Osteocyte (in vitro differentiated cells): ENCODE data around the gene MED13L. TPM values are rescaled to one million over a fixed set of nuclear protein-coding genes. Genes with fewer than 3 reads are reported as not detected.

Experiments used
- DNase-seq: peaks from one replicate; pipeline ENCODE4 v3.0.0; 2021; ENCODE audit warnings: mixed read lengths; ENCODE audit not compliant: unreplicated experiment; ENCODE audit errors: extremely low spot score
- H3K27ac Mint-ChIP-seq: one replicate; pipeline ENCODE4 v1.8.0; 2021; ENCODE audit warnings: mild to moderate bottlenecking, mixed read lengths; ENCODE audit not compliant: unreplicated experiment
- H3K27me3 Mint-ChIP-seq: one replicate; pipeline ENCODE4 v1.8.0; 2021; ENCODE audit warnings: mixed read lengths; ENCODE audit not compliant: unreplicated experiment
- H3K36me3 Mint-ChIP-seq: one replicate; pipeline ENCODE4 v1.8.0; 2021; ENCODE audit warnings: mixed read lengths; ENCODE audit not compliant: unreplicated experiment
- H3K4me1 Mint-ChIP-seq: one replicate; pipeline ENCODE4 v1.8.0; 2021; ENCODE audit warnings: mixed read lengths; ENCODE audit not compliant: unreplicated experiment
- H3K4me3 Mint-ChIP-seq: one replicate; pipeline ENCODE4 v1.8.0; 2021; ENCODE audit warnings: mild to moderate bottlenecking, moderate library complexity, mixed read lengths; ENCODE audit not compliant: unreplicated experiment
- H3K9me3 Mint-ChIP-seq: one replicate; pipeline ENCODE4 v1.8.0; 2021; ENCODE audit warnings: mixed read lengths; ENCODE audit not compliant: unreplicated experiment
- CTCF ChIP-seq: fragments of 200-600 bp; sonication (generic); IDR thresholded peaks from 2 replicates; pipeline ENCODE4 v1.5.0; 2021; ENCODE audit warnings: antibody characterized with exemption, mild to moderate bottlenecking, moderate library complexity
- total RNA-seq: library from RNA; stranded (reverse); gene quantifications from 2 replicates; pipeline ENCODE4 v1.2.1, GENCODE V29; 2021

Gene MED13L
- total RNA-seq, 1 donor from 2014 or later = 229 TPM

GRCh38 chr12:116046039-116046438 lies 231.5 kb downstream of the MED13L start:
- Mint-ChIP-seq H3K36me3 (no peaks in the 10 kb centered on the region), H3K4me3 (no peak overlapping the region), H3K9me3 (no peaks in the 10 kb centered on the region), H3K4me1 (peaks cover 64% of the 10 kb centered on the region), H3K27me3 (no peaks in the 10 kb centered on the region), H3K27ac (no peak overlapping the region)
- DNase-seq = no peak
- no peak for TF ChIP-seq CTCF

GRCh38 chr12:116045150-116045549 lies 232.3 kb downstream of the MED13L start:
- no peak for DNase-seq
- H3K4me3 Mint-ChIP-seq = no peak overlapping the region
- H3K27ac Mint-ChIP-seq = peak overlapping the region; percentile 43
- no peaks in the 10 kb centered on the region for H3K27me3 Mint-ChIP-seq
- peaks cover 61% of the 10 kb centered on the region for H3K4me1 Mint-ChIP-seq
- H3K9me3 Mint-ChIP-seq = no peaks in the 10 kb centered on the region
- no peak for TF ChIP-seq CTCF
- peaks cover 6% of the 10 kb centered on the region for H3K36me3 Mint-ChIP-seq

GRCh38 chr12:116043659-116044535 lies 233.6 kb downstream of the MED13L start:
- H3K27ac Mint-ChIP-seq = peak overlapping the region; percentile 63
- H3K36me3 Mint-ChIP-seq = peaks cover 6% of the 10 kb centered on the region
- H3K4me1 Mint-ChIP-seq = peaks cover 55% of the 10 kb centered on the region
- H3K9me3 Mint-ChIP-seq = no peaks in the 10 kb centered on the region
- TF ChIP-seq CTCF = no peak
- DNase-seq = no peak
- H3K4me3 Mint-ChIP-seq = no peak overlapping the region
- H3K27me3 Mint-ChIP-seq = no peaks in the 10 kb centered on the region

- Mint-ChIP-seq H3K36me3 (peaks cover 6% of the 10 kb centered on the region), H3K27ac (no peak overlapping the region), H3K9me3 (no peaks in the 10 kb centered on the region), H3K4me3 (no peak overlapping the region), H3K4me1 (peaks cover 56% of the 10 kb centered on the region), H3K27me3 (no peaks in the 10 kb centered on the region)
- no peak for DNase-seq
- no peak for TF ChIP-seq CTCF
These were observed 237.1 kb downstream of the MED13L start for GRCh38 chr12:116040402-116040801.

GRCh38 chr12:116039081-116039480 lies 238.4 kb downstream of the MED13L start:
- no peaks in the 10 kb centered on the region for H3K27me3 Mint-ChIP-seq
- no peak overlapping the region for H3K27ac Mint-ChIP-seq
- no peak overlapping the region for H3K4me3 Mint-ChIP-seq
- no peaks in the 10 kb centered on the region for H3K9me3 Mint-ChIP-seq
- H3K36me3 Mint-ChIP-seq = peaks cover 6% of the 10 kb centered on the region
- no peak for TF ChIP-seq CTCF
- no peak for DNase-seq
- H3K4me1 Mint-ChIP-seq = peaks cover 46% of the 10 kb centered on the region
